ENCODE results near the gene TMEM198. TPM values are rescaled to one million over a fixed set of nuclear protein-coding genes. Genes with fewer than 3 reads are reported as not detected.

The TMEM198 gene
- total and polyA plus RNA-seq, 9 of the 15 experiments (the other 6 are each of a cell fraction or from before 2014, with no cell fraction given) = 0.03 to 3.8 (median 1.0) TPM

DNA sequence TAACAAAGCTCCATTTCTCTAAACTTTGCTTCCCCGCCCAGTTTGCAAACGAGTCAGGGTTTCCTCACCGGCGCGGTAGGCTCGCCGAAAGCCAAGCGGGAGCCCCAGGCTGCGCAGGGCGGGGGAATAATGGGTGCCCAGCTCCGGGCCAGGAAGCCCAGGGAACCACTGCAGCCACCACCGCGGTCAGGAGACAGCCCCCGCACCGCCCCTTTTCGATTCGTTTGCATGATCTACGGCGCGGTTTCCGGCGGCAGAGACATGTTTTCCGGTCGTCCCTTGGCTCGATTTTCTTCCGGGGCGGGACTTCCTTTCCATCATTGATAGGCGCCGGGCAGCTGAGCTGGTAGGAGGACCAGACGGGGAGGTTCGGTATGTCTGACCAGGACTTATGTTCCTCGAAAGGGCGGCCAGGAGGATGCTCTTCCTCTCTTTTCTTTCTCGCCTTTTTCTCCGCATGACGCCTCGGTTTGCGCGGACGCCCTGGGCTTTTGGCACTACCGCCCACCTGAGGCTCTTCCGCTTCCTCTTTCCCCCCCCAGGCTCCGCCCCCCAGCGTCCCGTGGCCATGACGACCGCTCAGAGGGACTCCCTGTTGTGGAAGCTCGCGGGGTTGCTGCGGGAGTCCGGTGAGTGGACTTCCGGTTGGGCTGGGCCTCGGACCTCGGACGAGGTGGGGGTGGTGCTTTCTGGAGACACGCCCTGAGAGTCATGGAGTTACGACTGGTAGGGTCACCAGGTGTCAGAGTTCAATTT lies 53.9 kb downstream of the TMEM198 start, which contains the start of gene STK11IP (continued):
- TF ChIP-seq, protein P1, sequence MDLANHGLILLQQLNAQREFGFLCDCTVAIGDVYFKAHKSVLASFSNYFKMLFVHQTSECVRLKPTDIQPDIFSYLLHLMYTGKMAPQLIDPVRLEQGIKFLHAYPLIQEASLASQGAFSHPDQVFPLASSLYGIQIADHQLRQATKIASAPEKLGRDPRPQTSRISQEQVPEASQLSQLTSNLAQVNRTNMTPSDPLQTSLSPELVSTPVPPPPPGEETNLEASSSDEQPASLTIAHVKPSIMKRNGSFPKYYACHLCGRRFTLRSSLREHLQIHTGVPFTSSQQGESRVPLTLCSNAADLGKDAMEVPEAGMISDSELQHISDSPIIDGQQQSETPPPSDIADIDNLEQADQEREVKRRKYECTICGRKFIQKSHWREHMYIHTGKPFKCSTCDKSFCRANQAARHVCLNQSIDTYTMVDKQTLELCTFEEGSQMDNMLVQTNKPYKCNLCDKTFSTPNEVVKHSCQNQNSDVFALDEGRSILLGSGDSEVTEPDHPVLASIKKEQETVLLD (IDR thresholded peaks at IDR 0.05) = no peak
- TF ChIP-seq ZNF217 (CRISPR knock-in tag; IDR thresholded peaks at IDR 0.05) (no peak), FOSL1 (tag; conservative IDR thresholded peaks at IDR 0.05) (no peak), SRSF7 (optimal IDR thresholded peaks at IDR 0.05; ENCODE audit: low read depth, low read length) (no peak), ZKSCAN8 (CRISPR knock-in tag; IDR thresholded peaks at IDR 0.05) (no peak), SIN3A (IDR thresholded peaks at IDR 0.05; ENCODE audit: borderline replicate concordance in 2 of 2, control insufficient read depth in 1 of 2, low read depth in 2 of 2, low read length in 2 of 2) (peak; percentile 97 to 98), CREBBP (IDR thresholded peaks at IDR 0.05; ENCODE audit: low read depth, low read length) (no peak), STAG1 (CRISPR knock-in tag; IDR thresholded peaks at IDR 0.05; ENCODE audit: borderline replicate concordance) (no peak), ATF7 (IDR thresholded peaks at IDR 0.05) (peak; percentile 72), RCOR1 (IDR thresholded peaks at IDR 0.05; ENCODE audit: borderline replicate concordance in 1 of 2, low read depth in 2 of 2, low read length in 2 of 2) (no peak; a peak in 1 of 4 replicates), NR2F6 (CRISPR knock-in tag; IDR thresholded peaks at IDR 0.05) (no peak), ZNF77 (CRISPR knock-in tag; IDR thresholded peaks at IDR 0.05) (no peak)
- TF ChIP-seq, protein P2, sequence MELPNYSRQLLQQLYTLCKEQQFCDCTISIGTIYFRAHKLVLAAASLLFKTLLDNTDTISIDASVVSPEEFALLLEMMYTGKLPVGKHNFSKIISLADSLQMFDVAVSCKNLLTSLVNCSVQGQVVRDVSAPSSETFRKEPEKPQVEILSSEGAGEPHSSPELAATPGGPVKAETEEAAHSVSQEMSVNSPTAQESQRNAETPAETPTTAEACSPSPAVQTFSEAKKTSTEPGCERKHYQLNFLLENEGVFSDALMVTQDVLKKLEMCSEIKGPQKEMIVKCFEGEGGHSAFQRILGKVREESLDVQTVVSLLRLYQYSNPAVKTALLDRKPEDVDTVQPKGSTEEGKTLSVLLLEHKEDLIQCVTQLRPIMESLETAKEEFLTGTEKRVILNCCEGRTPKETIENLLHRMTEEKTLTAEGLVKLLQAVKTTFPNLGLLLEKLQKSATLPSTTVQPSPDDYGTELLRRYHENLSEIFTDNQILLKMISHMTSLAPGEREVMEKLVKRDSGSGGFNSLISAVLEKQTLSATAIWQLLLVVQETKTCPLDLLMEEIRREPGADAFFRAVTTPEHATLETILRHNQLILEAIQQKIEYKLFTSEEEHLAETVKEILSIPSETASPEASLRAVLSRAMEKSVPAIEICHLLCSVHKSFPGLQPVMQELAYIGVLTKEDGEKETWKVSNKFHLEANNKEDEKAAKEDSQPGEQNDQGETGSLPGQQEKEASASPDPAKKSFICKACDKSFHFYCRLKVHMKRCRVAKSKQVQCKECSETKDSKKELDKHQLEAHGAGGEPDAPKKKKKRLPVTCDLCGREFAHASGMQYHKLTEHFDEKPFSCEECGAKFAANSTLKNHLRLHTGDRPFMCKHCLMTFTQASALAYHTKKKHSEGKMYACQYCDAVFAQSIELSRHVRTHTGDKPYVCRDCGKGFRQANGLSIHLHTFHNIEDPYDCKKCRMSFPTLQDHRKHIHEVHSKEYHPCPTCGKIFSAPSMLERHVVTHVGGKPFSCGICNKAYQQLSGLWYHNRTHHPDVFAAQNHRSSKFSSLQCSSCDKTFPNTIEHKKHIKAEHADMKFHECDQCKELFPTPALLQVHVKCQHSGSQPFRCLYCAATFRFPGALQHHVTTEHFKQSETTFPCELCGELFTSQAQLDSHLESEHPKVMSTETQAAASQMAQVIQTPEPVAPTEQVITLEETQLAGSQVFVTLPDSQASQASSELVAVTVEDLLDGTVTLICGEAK (IDR thresholded peaks at IDR 0.05) = peak; percentile 98
- TF ChIP-seq, protein P2 (CRISPR knock-in tag; IDR thresholded peaks at IDR 0.05) = no peak
- TF ChIP-seq, protein P3, sequence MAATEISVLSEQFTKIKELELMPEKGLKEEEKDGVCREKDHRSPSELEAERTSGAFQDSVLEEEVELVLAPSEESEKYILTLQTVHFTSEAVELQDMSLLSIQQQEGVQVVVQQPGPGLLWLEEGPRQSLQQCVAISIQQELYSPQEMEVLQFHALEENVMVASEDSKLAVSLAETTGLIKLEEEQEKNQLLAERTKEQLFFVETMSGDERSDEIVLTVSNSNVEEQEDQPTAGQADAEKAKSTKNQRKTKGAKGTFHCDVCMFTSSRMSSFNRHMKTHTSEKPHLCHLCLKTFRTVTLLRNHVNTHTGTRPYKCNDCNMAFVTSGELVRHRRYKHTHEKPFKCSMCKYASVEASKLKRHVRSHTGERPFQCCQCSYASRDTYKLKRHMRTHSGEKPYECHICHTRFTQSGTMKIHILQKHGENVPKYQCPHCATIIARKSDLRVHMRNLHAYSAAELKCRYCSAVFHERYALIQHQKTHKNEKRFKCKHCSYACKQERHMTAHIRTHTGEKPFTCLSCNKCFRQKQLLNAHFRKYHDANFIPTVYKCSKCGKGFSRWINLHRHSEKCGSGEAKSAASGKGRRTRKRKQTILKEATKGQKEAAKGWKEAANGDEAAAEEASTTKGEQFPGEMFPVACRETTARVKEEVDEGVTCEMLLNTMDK (IDR thresholded peaks at IDR 0.05; ENCODE audit: borderline replicate concordance, insufficient read depth, low read depth, low read length, poor library complexity, severe bottlenecking) = no peak

Data from K562 (cell line).